NT2/D1 (cell line): ENCODE measurements around the gene VIT.

Source experiments
- SUZ12 ChIP-seq: IDR thresholded peaks from 2 replicates; pipeline ENCODE4 v1.6.1; 2011; ENCODE audit not compliant: insufficient read length, insufficient read depth; ENCODE audit errors: extremely low read depth
- YY1 ChIP-seq: IDR thresholded peaks from 2 replicates; pipeline ENCODE4 v1.6.1; 2011; ENCODE audit not compliant: insufficient read length, insufficient read depth
- ZNF274 ChIP-seq: IDR thresholded peaks from 2 replicates; pipeline ENCODE4 v1.6.1; 2011; ENCODE audit warnings: mild to moderate bottlenecking, low read depth, low read length

GRCh38 chr2:36741188-36741837 is 44.8 kb downstream of the VIT start:
- TF ChIP-seq SUZ12: no peak
- TF ChIP-seq YY1: no peak
- no peak for TF ChIP-seq ZNF274
